Stimulated activated CD8-positive, alpha-beta memory T cell treated with anti-CD3 and anti-CD28 coated beads, Interleukin-7, amount 100 ng/mL, for 4 hours (primary cell): ENCODE data around the gene RTN4RL1.
"Not testable (repeated sequence)": the region's sequence is repeated elsewhere in the genome, so short reads cannot be mapped to it uniquely, and the experiment has no call there.

Source experiments
- DNase-seq, 2 donors: peaks; one replicate each; pipeline ENCODE4 v3.0.0-alpha.2; 2020; ENCODE audit warnings: low read depth in 2 of 2

RTN4RL1 gene

DNA sequence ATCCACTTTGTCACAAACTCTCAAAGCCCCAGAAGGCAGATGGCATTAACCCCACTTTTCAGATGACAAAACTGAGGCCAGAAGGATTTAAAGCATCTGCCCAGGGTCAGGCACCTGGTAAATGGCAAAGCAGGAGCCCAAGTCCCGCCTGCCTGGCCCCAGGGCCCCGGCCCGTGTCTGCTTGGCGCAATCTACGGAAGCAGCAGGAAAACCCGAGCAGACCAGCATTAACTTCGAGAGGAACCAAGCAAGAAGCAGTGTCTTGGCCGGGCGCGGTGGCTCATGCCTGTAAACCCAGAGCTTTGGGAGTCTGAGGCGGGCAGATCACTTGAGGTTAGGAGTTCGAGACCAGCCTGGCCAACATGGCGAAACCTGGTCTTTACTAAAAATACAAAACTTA is 21.6 kb downstream of the RTN4RL1 start:
- DNase-seq, result no peak

DNA sequence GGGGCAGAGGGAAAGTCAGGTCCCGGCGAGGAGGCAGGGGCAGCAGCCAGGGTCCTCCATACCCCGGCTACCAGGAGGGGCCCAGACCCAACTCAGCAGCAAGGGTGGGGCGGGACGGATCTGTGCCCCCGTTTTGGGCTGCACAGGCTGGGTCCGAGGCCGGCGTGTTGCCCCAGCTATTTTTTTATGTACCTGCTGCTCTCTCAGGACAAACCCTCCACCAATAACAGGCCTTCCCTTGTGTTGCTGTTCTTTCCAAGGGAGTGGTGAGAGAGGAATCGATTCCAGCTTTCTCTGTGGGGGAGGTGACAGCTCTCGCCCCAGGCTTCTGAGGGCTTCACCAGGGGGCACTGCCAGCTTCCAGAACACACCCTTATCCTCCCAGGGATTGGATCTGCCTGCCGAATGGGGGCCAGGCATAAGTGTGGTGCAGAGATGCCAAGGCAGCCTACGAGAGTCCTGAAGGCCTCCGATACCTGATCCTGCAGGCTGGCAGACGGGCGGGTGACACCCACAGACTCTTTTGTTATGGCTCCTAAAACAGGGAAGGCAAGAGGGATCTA is 22.3 kb downstream of the RTN4RL1 start:
- no peak for DNase-seq

DNA sequence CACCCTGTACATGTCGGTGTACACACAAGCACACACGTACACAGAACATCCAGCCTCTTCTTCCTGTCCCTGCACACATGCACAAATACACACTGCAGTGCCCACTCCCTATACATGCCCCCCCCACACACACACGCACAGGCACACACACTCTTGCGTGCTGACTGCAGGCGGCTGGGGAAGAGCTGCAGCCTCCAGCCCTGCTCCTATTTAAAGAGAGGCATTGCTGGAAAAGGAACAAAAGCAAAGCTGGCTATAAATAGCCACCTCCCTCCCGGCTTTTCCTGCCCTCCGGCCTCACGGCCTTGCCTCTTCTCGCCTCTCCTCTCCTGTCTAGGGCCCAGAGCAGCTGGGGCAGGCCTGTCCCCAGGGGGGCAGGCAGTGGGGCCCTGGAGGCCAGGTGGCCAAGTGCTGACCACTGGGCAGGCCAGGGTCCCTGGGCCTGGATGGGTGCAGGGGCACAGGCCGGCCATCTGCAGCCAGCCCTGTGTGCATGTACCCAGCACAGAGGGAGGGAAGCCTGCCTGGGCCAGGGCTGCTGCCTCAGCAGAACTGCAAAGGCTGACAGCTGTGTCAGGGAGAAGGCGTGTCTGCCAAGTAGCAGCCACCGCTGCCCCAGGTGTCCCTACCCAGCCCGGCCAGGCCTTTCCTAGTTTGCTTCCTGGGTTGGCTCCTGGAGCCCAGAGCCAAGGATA is 25.4 kb downstream of the RTN4RL1 start:
- DNase-seq, result no peak

DNA sequence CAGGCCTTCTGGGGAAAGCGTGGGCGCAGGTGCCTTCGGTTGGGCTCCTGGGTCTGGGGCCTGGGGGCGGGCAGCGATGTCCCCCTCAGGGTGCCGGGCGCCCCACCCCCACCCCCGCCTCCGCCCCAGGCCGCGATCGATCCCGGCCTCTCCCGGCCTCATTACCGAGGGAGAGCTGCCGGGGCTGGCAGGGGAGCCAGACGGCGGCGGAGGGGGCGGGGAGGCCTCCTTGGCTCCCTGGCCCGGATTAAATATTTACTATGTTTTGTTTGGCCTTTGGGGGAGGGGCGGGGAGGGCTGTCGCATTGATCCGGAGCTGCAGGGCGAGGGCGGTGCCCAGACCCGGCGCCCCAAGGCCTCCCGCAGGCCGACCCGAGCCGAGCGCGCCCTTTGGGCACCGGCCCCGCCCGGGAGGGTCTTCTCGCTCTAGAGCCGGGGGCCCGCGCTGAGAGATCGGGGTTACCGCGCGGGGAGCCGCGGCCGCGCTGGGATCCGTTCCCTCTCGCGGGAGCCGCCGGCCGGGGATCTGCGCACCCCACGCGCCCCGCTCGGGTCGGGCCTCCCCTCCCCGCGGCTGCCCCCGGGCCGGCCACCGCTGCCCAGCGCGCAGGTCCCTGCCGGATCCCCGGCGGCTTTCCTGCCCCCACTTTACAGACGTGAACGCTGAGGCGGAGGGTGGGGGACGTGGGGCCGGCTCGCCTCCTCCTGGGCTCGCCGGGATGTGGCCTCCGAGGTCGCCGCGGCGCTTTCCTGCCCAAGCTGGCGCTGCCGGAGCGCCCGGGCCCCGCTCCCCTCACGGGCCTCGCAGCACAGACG is 27.0 kb downstream of the RTN4RL1 start:
- no peak for DNase-seq

DNA sequence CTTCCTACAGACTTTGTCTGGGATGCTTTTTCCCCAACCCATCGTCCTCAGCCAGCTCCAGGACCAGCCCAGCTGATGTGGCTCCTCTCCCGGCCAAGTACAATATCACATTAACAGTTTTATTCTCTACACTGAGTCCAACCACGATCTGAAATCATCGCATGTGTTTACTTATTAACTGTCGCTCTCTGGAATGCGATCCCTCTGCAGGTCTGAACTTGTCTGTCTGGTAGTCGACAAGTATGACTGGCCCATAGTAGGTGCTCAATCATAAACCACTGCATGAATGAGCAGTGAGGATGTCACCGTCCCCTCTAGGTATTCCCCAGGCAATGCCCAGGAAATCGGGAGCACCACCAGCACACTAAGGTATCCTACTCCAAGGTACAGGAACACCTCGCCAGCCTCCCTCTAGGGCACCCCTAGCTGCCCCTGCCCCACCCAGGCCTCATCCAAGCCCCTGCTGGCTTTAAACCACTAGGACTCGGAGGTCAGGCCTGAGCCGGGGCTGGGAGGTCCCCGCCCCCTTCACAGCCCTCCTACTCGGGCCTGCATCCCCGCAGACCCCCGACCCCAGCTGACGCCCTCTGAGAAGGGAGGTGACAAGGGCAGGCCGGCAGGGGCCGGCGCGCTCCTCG is 27.7 kb downstream of the RTN4RL1 start:
- DNase-seq, result no peak

DNA sequence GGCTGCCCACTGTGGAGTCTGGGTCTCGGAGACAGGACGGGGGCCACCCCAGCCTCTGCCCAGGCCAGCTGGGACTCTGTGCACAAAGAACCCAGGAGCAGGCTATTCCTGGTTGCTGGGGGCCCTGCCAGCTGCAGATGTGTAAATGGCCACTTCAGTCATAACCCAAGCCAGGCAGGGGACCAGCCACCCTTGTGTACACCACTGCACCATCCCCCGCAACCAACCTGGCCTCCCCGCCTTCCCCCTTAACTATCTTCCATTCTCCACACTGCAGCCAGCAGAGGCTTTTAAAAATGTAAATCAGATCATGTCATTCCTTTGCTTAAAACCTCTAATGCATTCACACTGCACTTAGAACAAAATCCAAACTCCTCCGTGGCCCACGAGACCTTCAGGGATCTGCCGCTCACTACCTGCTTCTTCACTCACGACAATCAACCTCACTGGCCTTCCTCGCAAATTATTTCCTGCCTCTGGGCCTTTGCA is 28.3 kb downstream of the RTN4RL1 start:
- no peak for DNase-seq

DNA sequence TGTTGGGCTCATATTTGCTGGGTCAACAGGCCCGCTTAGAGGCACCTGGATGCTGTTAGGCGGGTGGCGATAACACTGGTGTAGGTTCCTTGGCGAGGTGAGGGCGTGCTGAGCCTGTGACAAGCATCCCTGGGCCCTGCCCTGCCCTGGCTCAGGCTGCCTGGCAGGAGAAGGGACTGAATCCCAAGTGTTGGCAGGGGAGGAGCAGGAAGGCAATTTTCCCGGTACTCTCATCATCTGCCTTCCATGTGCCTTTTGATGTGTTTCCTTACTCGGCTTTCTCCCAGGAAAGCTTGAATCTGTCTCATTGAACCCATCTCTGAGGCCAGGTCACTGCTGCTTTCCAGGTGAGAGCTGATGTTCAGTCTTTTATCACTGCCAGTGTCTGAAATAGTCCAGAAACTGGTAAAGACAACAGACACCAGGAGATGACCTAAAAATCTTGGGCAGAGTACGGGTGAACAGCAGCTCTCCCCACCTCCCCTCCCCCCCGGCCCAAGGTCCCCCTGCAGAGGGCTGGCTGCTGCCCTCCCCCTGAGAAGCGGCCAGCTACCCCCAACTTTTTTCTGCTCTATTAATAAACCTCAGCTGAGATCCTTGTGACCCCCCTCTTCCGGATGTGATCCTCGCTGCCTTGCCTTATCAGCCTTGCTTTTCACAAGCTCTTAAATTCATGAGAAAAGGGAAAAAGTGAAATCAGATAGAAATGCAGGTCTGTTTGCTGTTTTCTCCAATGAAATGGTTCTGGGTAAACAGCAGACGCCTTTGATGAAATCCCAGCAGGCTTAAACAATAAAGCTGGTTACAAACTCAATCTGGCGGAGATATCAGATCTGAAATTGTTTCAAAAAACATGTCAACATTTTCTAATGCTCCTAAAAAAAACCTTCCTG is 29.0 kb downstream of the RTN4RL1 start:
- DNase-seq, result no peak

DNA sequence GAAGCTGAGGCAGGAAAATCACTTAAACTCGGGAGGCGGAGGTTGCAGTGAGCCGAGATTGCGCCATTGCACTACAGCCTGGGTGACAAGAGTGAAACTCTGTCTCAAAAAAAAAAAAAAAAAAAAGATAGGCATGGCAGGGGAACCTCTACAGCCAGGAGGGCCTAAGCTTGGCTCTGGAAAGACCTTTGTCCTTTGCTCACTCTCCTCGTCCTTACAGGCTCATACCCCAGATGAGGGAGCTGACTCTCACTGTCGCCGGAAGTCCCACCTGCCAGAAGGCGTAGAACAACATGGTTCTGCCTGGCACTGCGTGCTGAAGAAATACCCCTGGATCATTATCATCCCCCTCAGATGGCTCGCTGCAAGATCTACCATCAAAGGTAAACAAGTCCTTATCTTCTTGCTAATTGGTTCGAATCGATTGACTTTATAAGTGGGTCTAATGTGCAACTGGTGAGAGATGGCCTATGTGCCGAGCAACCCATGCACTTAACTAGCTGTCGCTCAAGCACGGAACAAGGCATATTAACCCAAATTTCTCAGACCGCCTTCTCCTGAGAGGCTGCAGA is 29.7 kb downstream of the RTN4RL1 start:
- no peak for DNase-seq

DNA sequence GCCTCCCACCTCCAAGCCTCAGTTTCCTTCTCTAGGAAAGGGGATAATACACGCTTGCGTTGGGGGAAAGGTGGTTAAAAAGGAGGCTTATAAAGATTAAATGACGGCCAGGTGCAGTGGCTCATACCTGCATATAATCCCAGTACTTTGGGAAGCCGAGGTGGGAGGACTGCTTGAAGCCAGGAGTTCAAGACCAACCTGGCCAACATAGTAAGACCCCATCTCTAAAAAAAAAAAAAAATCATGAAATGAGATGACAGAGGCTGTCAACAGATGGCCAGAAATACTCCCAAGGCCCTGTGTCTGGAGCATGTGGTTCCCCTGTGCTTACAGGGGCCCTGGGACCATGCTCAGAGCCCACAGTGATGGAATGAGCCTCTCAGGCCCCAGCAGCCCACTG is 30.4 kb downstream of the RTN4RL1 start:
- no peak for DNase-seq

DNA sequence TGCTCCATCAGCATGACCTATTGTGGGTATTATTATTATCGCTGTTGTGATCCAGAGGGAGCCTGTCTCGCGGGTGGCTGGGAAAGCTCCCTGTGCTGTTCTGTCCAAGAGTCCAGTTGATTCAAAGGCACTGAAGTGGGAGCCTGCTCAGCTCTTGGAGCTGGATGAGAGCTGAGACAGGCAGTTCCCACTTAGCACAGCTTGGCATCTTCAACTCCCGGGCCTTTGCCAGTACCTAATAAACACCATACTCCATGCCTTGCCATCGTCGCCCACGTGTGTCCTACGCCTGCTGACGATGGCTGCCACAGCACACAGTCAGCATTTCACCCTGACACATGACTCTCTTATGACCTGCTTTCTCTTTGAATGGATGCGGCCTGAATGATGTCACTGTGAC is 32.6 kb downstream of the RTN4RL1 start:
- no peak for DNase-seq

DNA sequence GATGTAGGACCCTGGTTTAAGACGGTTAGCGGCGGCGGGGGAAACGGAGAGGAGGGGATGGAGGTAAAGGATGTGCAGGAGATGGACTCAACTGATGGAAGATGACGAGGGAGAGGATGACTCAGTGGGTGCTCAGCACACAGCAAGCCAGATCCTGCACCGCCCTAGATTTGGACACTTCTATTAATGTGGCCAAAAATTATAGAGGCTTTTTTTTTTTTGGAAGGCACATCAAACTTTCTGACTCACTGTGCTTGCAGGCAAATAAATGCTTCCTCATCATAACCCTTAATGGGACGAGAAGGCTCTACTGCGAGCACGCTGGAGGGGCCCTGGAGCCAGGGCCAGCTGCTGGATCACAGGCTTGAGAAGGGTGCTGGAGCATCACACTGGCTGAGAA is 36.0 kb downstream of the RTN4RL1 start:
- no peak for DNase-seq

DNA sequence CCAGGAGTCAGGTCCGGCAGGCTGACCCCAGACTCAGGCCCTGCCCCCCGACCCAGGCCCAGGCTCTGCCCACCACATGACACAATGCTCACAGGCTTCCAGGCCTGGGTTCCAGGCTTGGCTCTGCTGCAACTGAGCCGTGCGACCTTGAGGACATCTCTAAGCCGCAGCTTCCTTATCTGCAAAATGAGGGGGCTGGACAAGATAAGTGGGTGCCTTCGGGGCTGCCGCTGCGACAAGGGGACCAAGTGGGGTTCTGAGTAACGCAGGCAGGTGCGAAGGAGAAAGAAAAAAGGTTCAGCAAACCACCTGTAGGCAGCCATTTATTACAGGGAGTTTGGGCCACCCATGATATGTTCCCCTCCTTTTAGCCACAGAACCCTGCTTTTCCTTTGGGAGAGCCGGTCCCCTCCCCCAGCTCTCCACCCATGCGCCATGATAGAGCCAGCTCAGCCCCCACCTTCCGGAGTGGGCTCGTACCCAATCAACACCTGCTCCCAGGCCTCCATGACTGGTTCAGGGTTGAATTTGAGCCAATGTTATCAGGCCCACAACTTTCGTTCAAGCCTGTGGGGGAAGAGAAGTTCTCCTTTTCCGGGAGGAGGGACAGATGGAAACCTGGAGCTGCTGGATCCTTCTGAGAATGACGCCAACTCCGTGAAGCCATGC is 38.2 kb downstream of the RTN4RL1 start:
- no peak for DNase-seq

DNA sequence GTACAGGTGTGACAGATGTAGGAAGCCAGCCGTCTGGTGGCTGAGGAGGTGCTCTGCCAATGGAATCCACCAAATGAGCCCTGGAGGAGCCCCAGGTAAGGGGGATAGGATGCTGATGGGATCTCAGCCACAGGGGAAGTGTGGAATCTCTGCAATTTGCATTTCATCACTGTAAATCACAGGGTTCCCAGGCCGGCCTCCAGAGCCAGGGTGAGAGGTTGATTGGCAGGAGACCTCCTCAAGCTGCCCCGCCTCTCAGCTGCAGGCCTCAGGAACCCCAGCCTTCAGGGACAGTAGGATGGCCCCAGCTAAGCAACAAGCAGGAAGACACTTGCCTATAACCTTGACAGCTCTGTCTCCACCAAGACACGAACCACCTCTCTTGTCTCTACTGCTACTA is 39.4 kb downstream of the RTN4RL1 start:
- no peak for DNase-seq

DNA sequence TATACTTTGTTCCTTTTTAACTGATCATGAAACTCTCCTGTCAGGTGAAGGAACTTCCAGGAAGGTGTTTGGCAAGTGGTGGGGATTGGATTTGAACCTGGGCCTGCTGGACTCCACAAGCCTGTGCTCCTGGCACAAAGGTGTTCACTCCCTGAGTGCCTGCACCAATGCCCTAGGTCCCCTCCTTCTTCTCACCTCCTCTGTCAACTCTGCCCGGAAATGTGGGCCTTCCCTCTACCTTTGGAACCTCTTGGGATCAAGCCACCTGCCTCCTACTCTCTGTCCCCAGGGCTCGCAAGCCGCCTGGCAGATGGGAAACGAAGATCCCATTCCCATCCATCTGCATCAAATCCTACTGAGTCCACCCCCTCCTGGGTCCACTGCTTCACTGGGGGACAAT is 40.0 kb downstream of the RTN4RL1 start:
- DNase-seq, result no peak

DNA sequence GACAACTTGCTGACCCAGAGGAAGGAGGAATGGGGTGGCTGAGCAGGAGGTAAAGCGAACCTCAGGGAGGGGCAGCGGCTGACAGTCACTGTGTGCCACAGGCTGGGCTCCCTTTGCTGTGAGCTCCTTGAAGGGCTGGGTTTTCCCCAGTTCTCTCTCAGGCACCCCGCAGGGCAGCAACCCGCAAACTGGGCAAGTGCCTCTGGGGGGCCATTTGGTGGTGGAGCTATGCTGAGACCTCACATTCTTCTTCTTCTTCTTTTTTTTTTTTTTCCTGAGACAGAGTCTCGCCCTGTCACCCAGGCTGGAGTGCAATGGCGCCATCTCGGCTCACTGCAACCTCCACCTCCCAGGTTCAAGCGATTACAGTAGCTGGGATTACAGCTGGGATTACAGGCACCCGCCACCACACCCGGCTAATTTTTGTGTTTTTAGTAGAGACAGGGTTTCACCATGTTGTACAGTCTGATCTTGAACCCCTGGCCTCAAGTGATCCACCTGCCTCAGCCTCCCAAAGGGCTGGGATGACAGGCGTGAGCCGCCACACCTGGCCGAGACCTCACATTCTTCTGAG is 42.3 kb downstream of the RTN4RL1 start:
- not testable (repeated sequence) for DNase-seq

DNA sequence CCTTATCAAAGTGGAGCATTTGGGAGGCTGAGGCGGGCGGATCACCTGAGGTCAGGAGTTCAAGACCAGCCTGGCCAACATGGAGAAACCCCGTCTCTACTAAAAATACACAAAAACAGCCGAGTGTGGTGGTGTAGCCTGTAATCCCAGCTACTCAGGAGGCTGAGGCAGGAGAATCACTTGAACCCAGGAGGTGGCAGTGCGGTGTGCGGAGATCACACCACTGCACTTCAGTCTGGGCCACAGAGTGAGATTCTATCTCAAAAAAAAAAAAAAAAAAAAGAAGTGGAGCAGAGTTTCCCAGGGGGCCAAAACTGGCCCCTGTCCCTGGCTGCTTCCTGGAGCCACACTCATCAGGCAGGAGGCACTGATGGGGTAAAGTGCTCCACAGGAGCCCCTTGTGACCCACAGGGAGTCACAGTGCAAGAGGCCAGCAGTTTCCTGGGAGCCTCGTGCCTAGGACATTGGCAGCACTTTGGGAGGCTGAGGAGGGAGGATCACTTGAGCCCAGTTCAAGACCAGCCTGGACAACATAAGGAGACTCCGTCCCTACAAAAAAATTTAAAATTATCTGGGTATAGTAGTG is 44.4 kb downstream of the RTN4RL1 start:
- no peak for DNase-seq

DNA sequence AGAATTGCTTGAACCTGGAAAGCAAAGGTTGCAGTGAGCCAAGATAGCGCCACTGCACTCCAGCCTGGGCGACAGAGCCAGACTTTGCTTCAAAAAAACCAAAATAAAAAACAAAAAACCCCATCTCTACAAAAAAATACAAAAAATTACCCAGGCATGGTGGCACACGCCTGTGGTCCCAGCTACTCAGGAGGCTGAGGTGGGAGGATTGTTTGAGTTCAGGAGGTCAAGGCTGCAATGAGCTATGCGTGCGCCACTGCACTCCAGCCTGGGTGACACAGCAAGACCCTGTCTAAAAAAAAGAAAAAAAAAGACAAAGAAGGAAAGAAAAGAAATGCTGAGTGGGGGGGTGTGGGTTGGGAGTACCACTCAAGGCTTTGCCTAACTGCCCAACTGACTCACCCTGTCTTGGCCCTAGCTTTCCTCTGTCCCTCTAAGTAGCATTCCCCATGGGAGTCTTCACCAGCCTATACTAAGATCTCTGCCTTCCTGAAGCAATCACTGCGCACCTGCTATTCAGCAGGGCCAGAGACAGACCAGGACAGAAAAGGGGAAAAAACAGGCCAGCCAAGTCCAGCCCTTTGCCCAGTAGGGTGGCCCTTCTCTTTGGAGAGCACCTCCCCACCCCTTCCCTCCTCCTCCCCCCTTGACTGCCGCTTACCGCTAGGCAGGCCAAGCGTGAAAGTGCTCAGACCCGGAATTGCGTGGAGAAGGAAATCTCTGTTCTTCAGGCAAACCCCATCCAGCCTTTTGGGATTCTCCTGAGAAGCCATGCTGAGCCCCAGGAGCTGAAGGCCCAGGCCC is 45.8 kb downstream of the RTN4RL1 start:
- no peak for DNase-seq

DNA sequence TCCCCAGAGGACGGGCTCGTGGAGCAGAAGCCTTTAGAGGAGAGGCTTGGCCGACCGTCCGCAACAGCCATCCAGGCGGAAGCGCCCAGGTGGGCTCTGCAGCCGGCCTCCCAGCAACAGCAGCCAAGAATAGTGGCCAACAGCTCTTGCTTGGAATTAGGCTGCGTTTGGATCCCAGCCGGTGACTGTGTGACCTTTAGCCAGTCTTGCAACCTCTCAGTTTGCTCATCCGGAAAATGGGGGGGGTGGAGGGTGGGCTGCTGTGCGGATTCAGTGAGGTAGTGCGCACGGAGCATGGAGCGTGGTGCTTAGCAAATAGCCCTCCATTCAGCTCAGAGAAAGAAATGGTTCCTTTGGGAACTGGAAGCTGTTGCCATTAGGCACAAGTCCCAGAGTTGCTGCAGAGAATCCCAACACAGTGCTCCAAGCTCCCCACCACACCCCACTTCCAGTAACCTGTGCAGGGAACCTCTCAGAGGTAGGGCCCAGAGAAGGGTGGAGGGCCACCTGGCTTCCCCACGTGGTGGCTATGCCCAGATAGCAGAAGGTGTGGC is 46.7 kb downstream of the RTN4RL1 start:
- no peak for DNase-seq
